Right lobe of liver (tissue), 6 donors: ENCODE data around the gene BTG2. TPM values are rescaled to one million over a fixed set of nuclear protein-coding genes. Genes with fewer than 3 reads are reported as not detected.

Experiments used
- ATAC-seq, 4 donors: fragments of 200-7000 bp; cut with Tn5 transposase; one replicate each; pipeline ENCODE4 v1.9.1; 2020; ENCODE audit warnings: mild to moderate bottlenecking in 4 of 4, moderate library complexity in 4 of 4
- DNase-seq, 3 donors: peaks; one replicate each; pipeline ENCODE4 v3.0.0-alpha.2; 2020
- H3K27ac ChIP-seq, 3 donors: fragments of 200-600 bp; one replicate each; pipeline ENCODE4 v1.8.0; 2022
- H3K27me3 ChIP-seq, 2 donors: fragments of 200-600 bp; one replicate each; pipeline ENCODE4 v1.8.0; 2022
- H3K36me3 ChIP-seq, 4 donors: fragments of 200-600 bp; sonication (generic) in 1 of 4; one replicate each; pipeline versions ENCODE4 v1.5.1 to v1.8.0; 2017 to 2022; ENCODE audit warnings: control low read depth in 1 of 4
- H3K4me1 ChIP-seq, 4 donors: fragments of 200-600 bp; sonication (generic) in 1 of 4; one replicate each; pipeline versions ENCODE4 v1.5.1 to v1.8.0; 2017 to 2022; ENCODE audit warnings: control low read depth in 1 of 4
- H3K4me3 ChIP-seq, 3 donors: fragments of 200-600 bp; one replicate each; pipeline ENCODE4 v1.8.0; 2022
- H3K9me3 ChIP-seq, 4 donors: fragments of 200-600 bp; sonication (generic) in 1 of 4; one replicate each; pipeline versions ENCODE4 v1.5.1 to v1.8.0; 2017 to 2022; ENCODE audit warnings: control low read depth in 1 of 4
- CTCF ChIP-seq, 4 donors: fragments of 200-600 bp in 3 of 4; fragments of 450-650 bp in 1 of 4; IDR thresholded peaks; one replicate each; pipeline versions ENCODE4 v1.5.1 to v1.8.0; 2016 to 2022; ENCODE audit warnings: antibody characterized with exemption in 4 of 4, mild to moderate bottlenecking in 2 of 4
- POLR2A ChIP-seq: fragments of 450-650 bp; IDR thresholded peaks from one replicate; pipeline ENCODE4 v1.6.1; 2017; ENCODE audit warnings: antibody characterized with exemption, mild to moderate bottlenecking
- WGBS: methylation state at CpG from one replicate; pipeline ENCODE4 v1.1.6; 2018; ENCODE audit warnings: low coverage, low lambda C conversion rate; ENCODE audit not compliant: insufficient coverage; ENCODE audit errors: missing lambda C conversion rate; 5-methylcytosine and 5-hydroxymethylcytosine counted together
- intact Hi-C, 2 donors: fragments of 100-400 bp; cut with DNase I; formaldehyde crosslinking; loops; one replicate each; pipeline versions ENCODE4 v1.11.2 to v1.14.1; 2022
- total RNA-seq, 6 experiments: library from RNA; depleted of rRNA in 2 of 6; stranded (reverse); fragments of >200 nt in 2 of 6; fragmentation: NEBNext Ultra II Directional in 3 of 6; extraction: Animal tissue kit (Norgen Biotek cat#: 25700) in 3 of 6; gene quantifications; one replicate each; pipeline versions ENCODE4 v1.1.0 to v1.2.4, GENCODE V29; 2016 to 2023
- donor health status: DM: no; HTN: yes; CAD: no.
- donor health status: DM: no; HTN: no; CAD: no.
- donor health status: DM: no; HTN: no; CAD: no.
- donor health status: DM: no; HTN: yes; CAD: no.
- donor health status: DM: no; HTN: yes; CAD: no.

Gene BTG2
- total RNA-seq, 6 experiments from 2014 or later: 2.0 to 11.2 (median 5.4) TPM

GRCh38 chr1:203346060-203346768 lies 40.9 kb downstream of the BTG2 start:
- no peak for DNase-seq
- H3K4me1 ChIP-seq: peaks cover 0 to 2% (median 0%) of the 10 kb centered on the region in 4 donors
- H3K36me3 ChIP-seq: no peaks in the 10 kb centered on the region
- ATAC-seq: no peak
- intact Hi-C loops: loop anchor here in 1 of 2 donors (5.0 kb wide), 1 partner anchor 146 kb away; the partner anchor contains the start of gene OPTC
- no peaks in the 10 kb centered on the region for H3K9me3 ChIP-seq
- no peaks in the 10 kb centered on the region for H3K27me3 ChIP-seq
- TF ChIP-seq CTCF (IDR thresholded peaks at IDR 0.05) (no peak), POLR2A (no peak)
- H3K4me3 ChIP-seq: no peak overlapping the region
- H3K27ac ChIP-seq: no peak overlapping the region
- WGBS: 21% methylated on average over 2 of the region's 7 CpGs

GRCh38 chr1:203346769-203347102 lies 41.4 kb downstream of the BTG2 start:
- H3K36me3 ChIP-seq: no peaks in the 10 kb centered on the region
- intact Hi-C loops: loop anchor here in 1 of 2 donors (5.0 kb wide), 1 partner anchor 146 kb away; the partner anchor contains the start of gene OPTC
- TF ChIP-seq CTCF (IDR thresholded peaks at IDR 0.05) (no peak), POLR2A (no peak)
- H3K4me3 ChIP-seq: no peak overlapping the region
- no peaks in the 10 kb centered on the region for H3K9me3 ChIP-seq
- H3K27me3 ChIP-seq: no peaks in the 10 kb centered on the region
- ATAC-seq (no peak), DNase-seq (no peak)
- peaks cover 0 to 2% (median 0%) of the 10 kb centered on the region in 4 donors for H3K4me1 ChIP-seq
- 82% methylated on average over 3 of the region's 3 CpGs for WGBS
- H3K27ac ChIP-seq: no peak overlapping the region

GRCh38 chr1:203349166-203349565 lies 43.8 kb downstream of the BTG2 start:
- no peaks in the 10 kb centered on the region for H3K27me3 ChIP-seq
- intact Hi-C loops: loop anchor here in 1 of 2 donors (5.0 kb wide), 1 partner anchor 143 kb away; the partner anchor contains the start of gene OPTC
- no peaks in the 10 kb centered on the region for H3K9me3 ChIP-seq
- no peak overlapping the region for H3K4me3 ChIP-seq
- H3K36me3 ChIP-seq: no peaks in the 10 kb centered on the region
- no CpG with 5 or more reads among the region's 1 CpG for WGBS
- TF ChIP-seq CTCF (IDR thresholded peaks at IDR 0.05) (no peak), POLR2A (no peak)
- ATAC-seq (no peak), DNase-seq (no peak)
- no peak overlapping the region for H3K27ac ChIP-seq
- no peaks in the 10 kb centered on the region for H3K4me1 ChIP-seq

- H3K4me3 ChIP-seq: no peak overlapping the region
- DNase-seq (no peak), ATAC-seq (no peak)
Measured at GRCh38 chr1:203349773-203350524, 44.6 kb downstream of the BTG2 start.

More at GRCh38 chr1:203349773-203350524, 44.6 kb downstream of the BTG2 start:
- H3K36me3 ChIP-seq: no peaks in the 10 kb centered on the region
- no peaks in the 10 kb centered on the region for H3K27me3 ChIP-seq
- intact Hi-C loops: loop anchor here in 1 of 2 donors (5.0 kb wide), 1 partner anchor 142 kb away; the partner anchor contains the start of gene OPTC
- WGBS: 45% methylated on average over 1 of the region's 4 CpGs
- no peaks in the 10 kb centered on the region for H3K9me3 ChIP-seq
- H3K4me1 ChIP-seq: no peaks in the 10 kb centered on the region
- H3K27ac ChIP-seq: no peak overlapping the region
- TF ChIP-seq CTCF (IDR thresholded peaks at IDR 0.05) (no peak), POLR2A (no peak)
